Subcutaneous adipose tissue (tissue), 4 donors: ENCODE data around the gene NFAM1. TPM values are rescaled to one million over a fixed set of nuclear protein-coding genes. Genes with fewer than 3 reads are reported as not detected.

ENCODE experiments used
- CTCF ChIP-seq: fragments of 450-650 bp; IDR thresholded peaks from one replicate; pipeline ENCODE4 v1.5.1; 2016; ENCODE audit warnings: low read depth, mild to moderate bottlenecking, control low read depth, antibody characterized with exemption, moderate library complexity
- total RNA-seq, 4 donors: library from RNA; depleted of rRNA; stranded (reverse); fragments of >200 nt; gene quantifications; one replicate each; pipeline ENCODE4 v1.1.0, GENCODE V29; 2016

The NFAM1 gene
- total RNA-seq, 4 donors from 2014 or later = 2.6 to 10.9 (median 5.8) TPM

- TF ChIP-seq CTCF = no peak
Observed at GRCh38 chr22:42425337-42425988, 6.7 kb downstream of the NFAM1 start.

GRCh38 chr22:42419243-42419881 is 12.8 kb downstream of the NFAM1 start:
- no peak for TF ChIP-seq CTCF

GRCh38 chr22:42418811-42419242 is 13.4 kb downstream of the NFAM1 start:
- TF ChIP-seq CTCF = no peak

GRCh38 chr22:42417645-42418305 is 14.4 kb downstream of the NFAM1 start:
- no peak for TF ChIP-seq CTCF

- TF ChIP-seq CTCF = no peak
Observed at GRCh38 chr22:42416671-42417230, 15.5 kb downstream of the NFAM1 start.

- TF ChIP-seq CTCF = no peak
Observed at GRCh38 chr22:42414565-42415303, 17.5 kb downstream of the NFAM1 start.

- no peak for TF ChIP-seq CTCF
Observed at GRCh38 chr22:42414021-42414420, 18.2 kb downstream of the NFAM1 start.
